ENCODE results near the gene VIM. TPM values are rescaled to one million over a fixed set of nuclear protein-coding genes. Genes with fewer than 3 reads are reported as not detected.

Gene VIM
- total RNA-seq, 2 experiments from 2014 or later: 2,572 to 2,607 TPM

- Mint-ChIP-seq H3K36me3 (ENCODE audit: low read depth) (peaks cover 49% of the 10 kb centered on the region), H3K4me1 (peaks cover 45% of the 10 kb centered on the region), H3K9me3 (no peaks in the 10 kb centered on the region), H3K4me3 (no peak overlapping the region), H3K27ac (peak overlapping the region; percentile 15), H3K27me3 (no peaks in the 10 kb centered on the region)
- ChIA-PET CTCF (interaction anchor here (0.8 to 2.3 kb wide), 2 partner anchors 20 to 32 kb away, joined by 3 to 7 read pairs; no protein-coding TSS in a partner anchor), POLR2A (interaction anchor here (5.8 to 11.0 kb wide), 5 partner anchors 10 to 202 kb away, joined by 65 to 335 read pairs (median 180); partner anchors contain the start of gene TRDMT1)
- DNase-seq: no peak
Measured at GRCh38 chr10:17225808-17226207, 2.2 kb upstream of the VIM start.

GRCh38 chr10:17226891-17227303, 1.1 kb upstream of the VIM start:
- Mint-ChIP-seq H3K27ac (peak overlapping the region; percentile 95), H3K4me3 (peak overlapping the region; percentile 89), H3K9me3 (no peaks in the 10 kb centered on the region), H3K36me3 (ENCODE audit: low read depth) (peaks cover 56% of the 10 kb centered on the region), H3K27me3 (no peaks in the 10 kb centered on the region), H3K4me1 (peaks cover 49% of the 10 kb centered on the region)
- POLR2A ChIA-PET: interaction anchor here (1.1 to 11.0 kb wide), 9 partner anchors 8 to 409 kb away, joined by 3 to 335 read pairs (median 65); partner anchors contain the start of genes RSU1 and TRDMT1
- CTCF ChIA-PET: interaction anchor here (1.2 to 4.2 kb wide), 6 partner anchors 11 to 203 kb away, joined by 3 to 30 read pairs (median 6); no protein-coding TSS in a partner anchor
- DNase-seq: no peak

- CTCF ChIA-PET: interaction anchor here (1.2 to 4.2 kb wide), 7 partner anchors 11 to 410 kb away, joined by 3 to 30 read pairs (median 7); partner anchors contain the start of gene RSU1
- H3K4me1 Mint-ChIP-seq: peaks cover 51% of the 10 kb centered on the region
- H3K4me3 Mint-ChIP-seq: peak overlapping the region; percentile 89
- H3K9me3 Mint-ChIP-seq: no peaks in the 10 kb centered on the region
- H3K27ac Mint-ChIP-seq: peak overlapping the region; percentile 95
- peaks cover 58% of the 10 kb centered on the region for H3K36me3 Mint-ChIP-seq (ENCODE audit: low read depth)
- no peaks in the 10 kb centered on the region for H3K27me3 Mint-ChIP-seq
- POLR2A ChIA-PET: interaction anchor here (1.0 to 11.0 kb wide), 18 partner anchors 7 to 410 kb away, joined by 3 to 335 read pairs (median 25); partner anchors contain the start of genes RSU1 and TRDMT1
- DNase-seq: peak; percentile 39
Measured at GRCh38 chr10:17227367-17228090, 512 bp upstream of the VIM start.

- peak; percentile 85 for DNase-seq
- Mint-ChIP-seq H3K36me3 (ENCODE audit: low read depth) (peaks cover 63% of the 10 kb centered on the region), H3K4me1 (peaks cover 58% of the 10 kb centered on the region), H3K9me3 (no peaks in the 10 kb centered on the region), H3K27me3 (no peaks in the 10 kb centered on the region), H3K27ac (peak overlapping the region; percentile 95), H3K4me3 (peak overlapping the region; percentile 89)
- ChIA-PET CTCF (interaction anchor here (0.8 to 4.2 kb wide), 12 partner anchors 8 to 792 kb away, joined by 3 to 30 read pairs (median 6); partner anchors contain the start of genes PTER, RSU1 and TRDMT1), POLR2A (interaction anchor here (0.6 to 11.0 kb wide), 49 partner anchors 9 to 1370 kb away, joined by 3 to 335 read pairs (median 5); partner anchors contain the start of genes MINDY3, PTER, RSU1 and STAM)
Measured at GRCh38 chr10:17229016-17229716, 1.1 kb downstream of the VIM start.

- ChIA-PET POLR2A (interaction anchor here (0.6 to 11.0 kb wide), 39 partner anchors 9 to 1371 kb away, joined by 3 to 335 read pairs (median 6); partner anchors contain the start of genes MINDY3, PTER, RSU1 and STAM), CTCF (interaction anchor here (0.8 to 4.2 kb wide), 11 partner anchors 8 to 793 kb away, joined by 3 to 30 read pairs (median 5); partner anchors contain the start of genes PTER, RSU1 and TRDMT1)
- no peak for DNase-seq
- Mint-ChIP-seq H3K4me3 (peak overlapping the region; percentile 89), H3K9me3 (no peaks in the 10 kb centered on the region), H3K4me1 (peaks cover 63% of the 10 kb centered on the region), H3K36me3 (ENCODE audit: low read depth) (peaks cover 67% of the 10 kb centered on the region), H3K27me3 (no peaks in the 10 kb centered on the region), H3K27ac (peak overlapping the region; percentile 95)
Measured at GRCh38 chr10:17229717-17229966, 1.6 kb downstream of the VIM start.

- Mint-ChIP-seq H3K27me3 (no peaks in the 10 kb centered on the region), H3K4me1 (peaks cover 64% of the 10 kb centered on the region), H3K4me3 (peak overlapping the region; percentile 89), H3K9me3 (no peaks in the 10 kb centered on the region), H3K27ac (peak overlapping the region; percentile 95), H3K36me3 (ENCODE audit: low read depth) (peaks cover 67% of the 10 kb centered on the region)
- DNase-seq: peak; percentile 94
- CTCF ChIA-PET: interaction anchor here (0.8 to 4.2 kb wide), 11 partner anchors 9 to 793 kb away, joined by 3 to 30 read pairs (median 5); partner anchors contain the start of genes PTER, RSU1 and TRDMT1
- POLR2A ChIA-PET: interaction anchor here (0.6 to 11.0 kb wide), 46 partner anchors 8 to 1371 kb away, joined by 3 to 335 read pairs (median 5); partner anchors contain the start of genes MINDY3, PTER, RSU1 and STAM
Measured at GRCh38 chr10:17229967-17230682, 2.1 kb downstream of the VIM start.

GRCh38 chr10:17231788-17232187, 3.7 kb downstream of the VIM start:
- peak overlapping the region; percentile 89 for H3K4me3 Mint-ChIP-seq
- peaks cover 66% of the 10 kb centered on the region for H3K4me1 Mint-ChIP-seq
- peaks cover 77% of the 10 kb centered on the region for H3K36me3 Mint-ChIP-seq (ENCODE audit: low read depth)
- POLR2A ChIA-PET: interaction anchor here (1.1 to 11.0 kb wide), 12 partner anchors 10 to 414 kb away, joined by 3 to 335 read pairs (median 14); partner anchors contain the start of genes RSU1 and TRDMT1
- H3K9me3 Mint-ChIP-seq: no peaks in the 10 kb centered on the region
- peak overlapping the region; percentile 95 for H3K27ac Mint-ChIP-seq
- no peaks in the 10 kb centered on the region for H3K27me3 Mint-ChIP-seq
- CTCF ChIA-PET: interaction anchor here (1.3 to 4.0 kb wide), 3 partner anchors 25 to 415 kb away, joined by 4 to 28 read pairs (median 8); partner anchors contain the start of genes RSU1 and TRDMT1
- DNase-seq: no peak

GRCh38 chr10:17232276-17232960, 4.4 kb downstream of the VIM start:
- POLR2A ChIA-PET: interaction anchor here (0.6 to 11.0 kb wide), 13 partner anchors 12 to 415 kb away, joined by 3 to 335 read pairs (median 6); partner anchors contain the start of genes RSU1 and TRDMT1
- CTCF ChIA-PET: interaction anchor here (1.8 to 4.0 kb wide), 2 partner anchors 26 to 31 kb away, joined by 8 to 28 read pairs; partner anchors contain the start of gene TRDMT1
- Mint-ChIP-seq H3K4me3 (peak overlapping the region; percentile 89), H3K27me3 (no peaks in the 10 kb centered on the region), H3K36me3 (ENCODE audit: low read depth) (peaks cover 82% of the 10 kb centered on the region), H3K27ac (peak overlapping the region; percentile 95), H3K9me3 (no peaks in the 10 kb centered on the region), H3K4me1 (peaks cover 60% of the 10 kb centered on the region)
- no peak for DNase-seq

GRCh38 chr10:17233286-17233991, 5.4 kb downstream of the VIM start:
- POLR2A ChIA-PET: interaction anchor here (1.0 to 11.0 kb wide), 7 partner anchors 13 to 416 kb away, joined by 3 to 335 read pairs (median 16); partner anchors contain the start of genes RSU1 and TRDMT1
- H3K27ac Mint-ChIP-seq: no peak overlapping the region
- peaks cover 57% of the 10 kb centered on the region for H3K4me1 Mint-ChIP-seq
- H3K4me3 Mint-ChIP-seq: peak overlapping the region; percentile 30
- H3K36me3 Mint-ChIP-seq (ENCODE audit: low read depth): peaks cover 91% of the 10 kb centered on the region
- DNase-seq: no peak
- CTCF ChIA-PET: no interaction called here
- no peaks in the 10 kb centered on the region for H3K27me3 Mint-ChIP-seq
- no peaks in the 10 kb centered on the region for H3K9me3 Mint-ChIP-seq

GRCh38 chr10:17234431-17234945, 6.4 kb downstream of the VIM start:
- peaks cover 57% of the 10 kb centered on the region for H3K4me1 Mint-ChIP-seq
- POLR2A ChIA-PET: interaction anchor here (0.8 to 11.0 kb wide), 10 partner anchors 10 to 417 kb away, joined by 3 to 335 read pairs (median 4); partner anchors contain the start of genes RSU1 and TRDMT1
- H3K27ac Mint-ChIP-seq: peak overlapping the region; percentile 69
- no peaks in the 10 kb centered on the region for H3K27me3 Mint-ChIP-seq
- CTCF ChIA-PET: interaction anchor here (0.8 kb wide), 1 partner anchor 23 kb away, joined by 3 read pairs; no protein-coding TSS in a partner anchor
- H3K36me3 Mint-ChIP-seq (ENCODE audit: low read depth): peaks cover 86% of the 10 kb centered on the region
- no peaks in the 10 kb centered on the region for H3K9me3 Mint-ChIP-seq
- peak overlapping the region; percentile 40 for H3K4me3 Mint-ChIP-seq
- DNase-seq: no peak

Measured in activated CD4-positive, alpha-beta memory T cell treated with anti-CD3 and anti-CD28 coated beads, Interleukin-2, amount 10 ng/mL, durations not matched to agents 7 days and 5 days (primary cell).